K562 (cell line): Measurements from ENCODE around the gene SH3BP5. TPM values are rescaled to one million over a fixed set of nuclear protein-coding genes. Genes with fewer than 3 reads are reported as not detected.
A peak's percentile ranks its signal among the peaks of the same experiment; 100 is the strongest.

Experiments
- HCFC1 ChIP-seq: IDR thresholded peaks from 2 replicates; pipeline ENCODE4 v1.6.1; 2012; ENCODE audit warnings: low read depth, low read length, improper control_type of control experiment
- HLTF ChIP-seq: fragments of 450-650 bp; IDR thresholded peaks from 2 replicates; pipeline ENCODE4 v1.6.1; 2016
- HNRNPL ChIP-seq: fragments of 200-400 bp; formaldehyde crosslinking; IDR thresholded peaks from 2 replicates; pipeline ENCODE4 v1.6.1; 2017; ENCODE audit warnings: low read depth, mild to moderate bottlenecking, low read length
- KLF10 ChIP-seq: fragments of 250-450 bp; sonication (Bioruptor Pico); IDR thresholded peaks from 2 replicates; pipeline ENCODE4 v1.6.1; 2021; ENCODE audit warnings: matching md5 sums
- NR2F6 ChIP-seq: fragments of 450-650 bp; formaldehyde crosslinking; IDR thresholded peaks from 2 replicates; pipeline ENCODE4 v1.4.0; 2020; ENCODE audit warnings: mild to moderate bottlenecking
- RAD51 ChIP-seq: fragments of 450-650 bp; IDR thresholded peaks from 2 replicates; pipeline ENCODE4 v1.7.1; 2016; ENCODE audit warnings: low read depth, mild to moderate bottlenecking, borderline replicate concordance
- RB1 ChIP-seq: fragments of 450-650 bp; IDR thresholded peaks from 2 replicates; pipeline ENCODE4 v1.6.1; 2017; ENCODE audit warnings: low read depth, mild to moderate bottlenecking
- SETDB1 ChIP-seq: IDR thresholded peaks from one replicate; pipeline ENCODE4 v1.6.1; 2012; ENCODE audit warnings: low read length, control low read depth, inconsistent platforms
- STAT5B ChIP-seq: fragments of 250-450 bp; sonication (Bioruptor Pico); IDR thresholded peaks from 2 replicates; pipeline ENCODE4 v1.8.0; 2021; ENCODE audit warnings: mild to moderate bottlenecking, inconsistent platforms
- ZNF431 ChIP-seq: sonication (generic); formaldehyde crosslinking; IDR thresholded peaks from 2 replicates; pipeline ENCODE4 v1.8.0; 2022; ENCODE audit warnings: mild to moderate bottlenecking, missing genetic modification reagents
- polyA plus RNA-seq, 8 experiments: library from polyadenylated mRNA; depleted of rRNA in 4 of 8; stranded (reverse) in 5 of 8; unstranded in 3 of 8; fragments of >200 nt; fragmentation: Nextera tagmentation in 2 of 8; fragmentation: Illumina TruSeq in 1 of 8; extraction: Ambion mirVana in 2 of 8; extraction: Trizol in 1 of 8; gene quantifications; 2 replicates each; pipeline versions ENCODE4 v1.2.1 to v1.2.3, GENCODE V29; 2011 to 2014; ENCODE audit warnings: inconsistent platforms in 1 of 8, missing spikeins in 1 of 8
- total RNA-seq, 7 experiments: library from RNA; depleted of rRNA in 6 of 7; stranded (reverse); fragments of >200 nt in 6 of 7; fragmentation: Illumina TruSeq in 2 of 7; extraction: Trizol in 2 of 7; gene quantifications; 2 replicates each; pipeline versions ENCODE4 v1.2.1 to v1.2.3, GENCODE V29; 2011 to 2021; ENCODE audit warnings: low replicate concordance in 1 of 7
- TF ChIP-seq, protein P1 (sequence below): fragments of 200-600 bp; sonication (generic); IDR thresholded peaks from one replicate; pipeline ENCODE4 v1.6.1; 2012; ENCODE audit warnings: mild to moderate bottlenecking, low read depth, low read length, inconsistent platforms
- TF ChIP-seq, protein P2 (sequence below): fragments of 250-450 bp; sonication (Bioruptor Pico); IDR thresholded peaks from 2 replicates; pipeline ENCODE4 v1.4.0; 2020; ENCODE audit warnings: mild to moderate bottlenecking, moderate library complexity, borderline replicate concordance

Gene SH3BP5
- total and polyA plus RNA-seq, 9 of the 15 experiments (the other 6 are each of a cell fraction or from before 2014, with no cell fraction given): 2.9 to 29.0 (median 14.9) TPM

DNA sequence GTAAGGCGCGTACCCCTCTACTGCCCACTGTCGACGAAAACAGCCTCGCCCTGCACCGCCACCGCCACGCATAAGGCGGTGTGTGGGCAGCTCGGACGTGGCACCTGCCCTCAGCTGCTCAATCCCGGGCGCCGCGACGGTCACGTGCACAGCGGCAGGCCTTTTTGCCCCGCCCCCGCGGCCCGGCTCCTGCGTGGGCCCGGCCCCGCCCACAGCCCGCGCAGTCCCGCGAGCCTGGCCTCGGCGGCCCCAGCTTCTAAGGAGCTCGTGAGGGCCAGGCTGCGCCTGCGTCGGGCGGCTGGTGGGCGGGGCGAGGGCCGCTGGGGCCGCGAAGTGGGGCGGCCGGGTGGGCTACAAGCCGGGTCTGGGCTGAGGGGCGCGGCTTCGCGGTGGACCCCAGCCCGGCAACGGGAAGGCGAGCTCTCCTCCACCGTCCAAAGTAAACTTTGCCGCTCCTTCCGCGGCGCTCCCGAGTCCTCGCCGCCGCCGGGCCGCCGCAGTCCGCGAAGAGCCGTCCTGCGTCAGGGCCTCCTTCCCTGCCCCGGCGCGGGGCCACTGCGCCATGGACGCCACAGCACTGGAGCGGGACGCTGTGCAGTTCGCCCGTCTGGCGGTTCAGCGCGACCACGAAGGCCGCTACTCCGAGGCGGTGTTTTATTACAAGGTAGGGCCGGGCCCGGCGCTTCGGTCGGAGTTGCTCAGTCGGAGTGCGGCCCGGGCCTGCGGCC lies 126.3 kb downstream of the SH3BP5 start, which contains the start of gene CAPN7 (continued):
- TF ChIP-seq ZNF431 (CRISPR knock-in tag) (peak; percentile 42; the same call in 1 of the 2 replicates), SETDB1 (no peak), NR2F6 (peak; percentile 75; the same call in 1 of the 2 replicates), KLF10 (no peak), RB1 (peak; percentile 83), STAT5B (no peak), HCFC1 (peak; percentile 50; the same call in 1 of the 2 replicates), RAD51 (peak; percentile 93), HLTF (peak; percentile 33; the same call in 1 of the 2 replicates), HNRNPL (peak; percentile 95)
- TF ChIP-seq, protein P1, sequence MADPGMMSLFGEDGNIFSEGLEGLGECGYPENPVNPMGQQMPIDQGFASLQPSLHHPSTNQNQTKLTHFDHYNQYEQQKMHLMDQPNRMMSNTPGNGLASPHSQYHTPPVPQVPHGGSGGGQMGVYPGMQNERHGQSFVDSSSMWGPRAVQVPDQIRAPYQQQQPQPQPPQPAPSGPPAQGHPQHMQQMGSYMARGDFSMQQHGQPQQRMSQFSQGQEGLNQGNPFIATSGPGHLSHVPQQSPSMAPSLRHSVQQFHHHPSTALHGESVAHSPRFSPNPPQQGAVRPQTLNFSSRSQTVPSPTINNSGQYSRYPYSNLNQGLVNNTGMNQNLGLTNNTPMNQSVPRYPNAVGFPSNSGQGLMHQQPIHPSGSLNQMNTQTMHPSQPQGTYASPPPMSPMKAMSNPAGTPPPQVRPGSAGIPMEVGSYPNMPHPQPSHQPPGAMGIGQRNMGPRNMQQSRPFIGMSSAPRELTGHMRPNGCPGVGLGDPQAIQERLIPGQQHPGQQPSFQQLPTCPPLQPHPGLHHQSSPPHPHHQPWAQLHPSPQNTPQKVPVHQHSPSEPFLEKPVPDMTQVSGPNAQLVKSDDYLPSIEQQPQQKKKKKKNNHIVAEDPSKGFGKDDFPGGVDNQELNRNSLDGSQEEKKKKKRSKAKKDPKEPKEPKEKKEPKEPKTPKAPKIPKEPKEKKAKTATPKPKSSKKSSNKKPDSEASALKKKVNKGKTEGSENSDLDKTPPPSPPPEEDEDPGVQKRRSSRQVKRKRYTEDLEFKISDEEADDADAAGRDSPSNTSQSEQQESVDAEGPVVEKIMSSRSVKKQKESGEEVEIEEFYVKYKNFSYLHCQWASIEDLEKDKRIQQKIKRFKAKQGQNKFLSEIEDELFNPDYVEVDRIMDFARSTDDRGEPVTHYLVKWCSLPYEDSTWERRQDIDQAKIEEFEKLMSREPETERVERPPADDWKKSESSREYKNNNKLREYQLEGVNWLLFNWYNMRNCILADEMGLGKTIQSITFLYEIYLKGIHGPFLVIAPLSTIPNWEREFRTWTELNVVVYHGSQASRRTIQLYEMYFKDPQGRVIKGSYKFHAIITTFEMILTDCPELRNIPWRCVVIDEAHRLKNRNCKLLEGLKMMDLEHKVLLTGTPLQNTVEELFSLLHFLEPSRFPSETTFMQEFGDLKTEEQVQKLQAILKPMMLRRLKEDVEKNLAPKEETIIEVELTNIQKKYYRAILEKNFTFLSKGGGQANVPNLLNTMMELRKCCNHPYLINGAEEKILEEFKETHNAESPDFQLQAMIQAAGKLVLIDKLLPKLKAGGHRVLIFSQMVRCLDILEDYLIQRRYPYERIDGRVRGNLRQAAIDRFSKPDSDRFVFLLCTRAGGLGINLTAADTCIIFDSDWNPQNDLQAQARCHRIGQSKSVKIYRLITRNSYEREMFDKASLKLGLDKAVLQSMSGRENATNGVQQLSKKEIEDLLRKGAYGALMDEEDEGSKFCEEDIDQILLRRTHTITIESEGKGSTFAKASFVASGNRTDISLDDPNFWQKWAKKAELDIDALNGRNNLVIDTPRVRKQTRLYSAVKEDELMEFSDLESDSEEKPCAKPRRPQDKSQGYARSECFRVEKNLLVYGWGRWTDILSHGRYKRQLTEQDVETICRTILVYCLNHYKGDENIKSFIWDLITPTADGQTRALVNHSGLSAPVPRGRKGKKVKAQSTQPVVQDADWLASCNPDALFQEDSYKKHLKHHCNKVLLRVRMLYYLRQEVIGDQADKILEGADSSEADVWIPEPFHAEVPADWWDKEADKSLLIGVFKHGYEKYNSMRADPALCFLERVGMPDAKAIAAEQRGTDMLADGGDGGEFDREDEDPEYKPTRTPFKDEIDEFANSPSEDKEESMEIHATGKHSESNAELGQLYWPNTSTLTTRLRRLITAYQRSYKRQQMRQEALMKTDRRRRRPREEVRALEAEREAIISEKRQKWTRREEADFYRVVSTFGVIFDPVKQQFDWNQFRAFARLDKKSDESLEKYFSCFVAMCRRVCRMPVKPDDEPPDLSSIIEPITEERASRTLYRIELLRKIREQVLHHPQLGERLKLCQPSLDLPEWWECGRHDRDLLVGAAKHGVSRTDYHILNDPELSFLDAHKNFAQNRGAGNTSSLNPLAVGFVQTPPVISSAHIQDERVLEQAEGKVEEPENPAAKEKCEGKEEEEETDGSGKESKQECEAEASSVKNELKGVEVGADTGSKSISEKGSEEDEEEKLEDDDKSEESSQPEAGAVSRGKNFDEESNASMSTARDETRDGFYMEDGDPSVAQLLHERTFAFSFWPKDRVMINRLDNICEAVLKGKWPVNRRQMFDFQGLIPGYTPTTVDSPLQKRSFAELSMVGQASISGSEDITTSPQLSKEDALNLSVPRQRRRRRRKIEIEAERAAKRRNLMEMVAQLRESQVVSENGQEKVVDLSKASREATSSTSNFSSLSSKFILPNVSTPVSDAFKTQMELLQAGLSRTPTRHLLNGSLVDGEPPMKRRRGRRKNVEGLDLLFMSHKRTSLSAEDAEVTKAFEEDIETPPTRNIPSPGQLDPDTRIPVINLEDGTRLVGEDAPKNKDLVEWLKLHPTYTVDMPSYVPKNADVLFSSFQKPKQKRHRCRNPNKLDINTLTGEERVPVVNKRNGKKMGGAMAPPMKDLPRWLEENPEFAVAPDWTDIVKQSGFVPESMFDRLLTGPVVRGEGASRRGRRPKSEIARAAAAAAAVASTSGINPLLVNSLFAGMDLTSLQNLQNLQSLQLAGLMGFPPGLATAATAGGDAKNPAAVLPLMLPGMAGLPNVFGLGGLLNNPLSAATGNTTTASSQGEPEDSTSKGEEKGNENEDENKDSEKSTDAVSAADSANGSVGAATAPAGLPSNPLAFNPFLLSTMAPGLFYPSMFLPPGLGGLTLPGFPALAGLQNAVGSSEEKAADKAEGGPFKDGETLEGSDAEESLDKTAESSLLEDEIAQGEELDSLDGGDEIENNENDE: no peak
- TF ChIP-seq, protein P2, sequence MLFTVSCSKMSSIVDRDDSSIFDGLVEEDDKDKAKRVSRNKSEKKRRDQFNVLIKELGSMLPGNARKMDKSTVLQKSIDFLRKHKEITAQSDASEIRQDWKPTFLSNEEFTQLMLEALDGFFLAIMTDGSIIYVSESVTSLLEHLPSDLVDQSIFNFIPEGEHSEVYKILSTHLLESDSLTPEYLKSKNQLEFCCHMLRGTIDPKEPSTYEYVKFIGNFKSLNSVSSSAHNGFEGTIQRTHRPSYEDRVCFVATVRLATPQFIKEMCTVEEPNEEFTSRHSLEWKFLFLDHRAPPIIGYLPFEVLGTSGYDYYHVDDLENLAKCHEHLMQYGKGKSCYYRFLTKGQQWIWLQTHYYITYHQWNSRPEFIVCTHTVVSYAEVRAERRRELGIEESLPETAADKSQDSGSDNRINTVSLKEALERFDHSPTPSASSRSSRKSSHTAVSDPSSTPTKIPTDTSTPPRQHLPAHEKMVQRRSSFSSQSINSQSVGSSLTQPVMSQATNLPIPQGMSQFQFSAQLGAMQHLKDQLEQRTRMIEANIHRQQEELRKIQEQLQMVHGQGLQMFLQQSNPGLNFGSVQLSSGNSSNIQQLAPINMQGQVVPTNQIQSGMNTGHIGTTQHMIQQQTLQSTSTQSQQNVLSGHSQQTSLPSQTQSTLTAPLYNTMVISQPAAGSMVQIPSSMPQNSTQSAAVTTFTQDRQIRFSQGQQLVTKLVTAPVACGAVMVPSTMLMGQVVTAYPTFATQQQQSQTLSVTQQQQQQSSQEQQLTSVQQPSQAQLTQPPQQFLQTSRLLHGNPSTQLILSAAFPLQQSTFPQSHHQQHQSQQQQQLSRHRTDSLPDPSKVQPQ (CRISPR knock-in tag): peak; percentile 84; the same call in 1 of the 2 replicates
